ENCODE measurements around the gene OPTC.

DNA sequence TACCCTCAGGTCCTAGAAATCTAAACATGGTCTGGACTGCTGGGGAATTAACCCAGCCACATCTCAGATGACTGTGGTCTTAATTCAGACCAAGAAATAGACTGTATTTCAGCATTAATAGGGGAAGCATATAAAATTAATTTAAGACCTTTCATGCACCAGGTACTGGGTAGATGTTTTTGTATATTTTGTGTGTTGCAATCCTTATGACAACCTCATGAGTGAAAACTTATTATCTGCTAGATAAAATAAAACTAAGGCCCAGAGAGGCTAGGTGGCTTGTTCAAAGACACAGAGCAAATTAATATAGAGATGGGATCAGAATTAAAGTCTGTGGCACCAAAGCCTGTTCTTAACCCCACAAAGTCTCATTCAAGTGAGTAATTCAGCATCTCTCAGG is 40.1 kb downstream of the OPTC start:
- TF ChIP-seq, protein P1, sequence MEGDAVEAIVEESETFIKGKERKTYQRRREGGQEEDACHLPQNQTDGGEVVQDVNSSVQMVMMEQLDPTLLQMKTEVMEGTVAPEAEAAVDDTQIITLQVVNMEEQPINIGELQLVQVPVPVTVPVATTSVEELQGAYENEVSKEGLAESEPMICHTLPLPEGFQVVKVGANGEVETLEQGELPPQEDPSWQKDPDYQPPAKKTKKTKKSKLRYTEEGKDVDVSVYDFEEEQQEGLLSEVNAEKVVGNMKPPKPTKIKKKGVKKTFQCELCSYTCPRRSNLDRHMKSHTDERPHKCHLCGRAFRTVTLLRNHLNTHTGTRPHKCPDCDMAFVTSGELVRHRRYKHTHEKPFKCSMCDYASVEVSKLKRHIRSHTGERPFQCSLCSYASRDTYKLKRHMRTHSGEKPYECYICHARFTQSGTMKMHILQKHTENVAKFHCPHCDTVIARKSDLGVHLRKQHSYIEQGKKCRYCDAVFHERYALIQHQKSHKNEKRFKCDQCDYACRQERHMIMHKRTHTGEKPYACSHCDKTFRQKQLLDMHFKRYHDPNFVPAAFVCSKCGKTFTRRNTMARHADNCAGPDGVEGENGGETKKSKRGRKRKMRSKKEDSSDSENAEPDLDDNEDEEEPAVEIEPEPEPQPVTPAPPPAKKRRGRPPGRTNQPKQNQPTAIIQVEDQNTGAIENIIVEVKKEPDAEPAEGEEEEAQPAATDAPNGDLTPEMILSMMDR (IDR thresholded peaks at IDR 0.05), result no peak
- TF ChIP-seq POLR2A (IDR thresholded peaks at IDR 0.05) (no peak), EP300 (IDR thresholded peaks at IDR 0.05) (no peak)

All from ovary (tissue), 3 donors.